Hepatocyte (in vitro differentiated cells): ENCODE data around the gene FMO2.

ENCODE experiments used
- EZH2 ChIP-seq: fragments of 200-600 bp; sonication (generic); IDR thresholded peaks from 2 replicates; pipeline ENCODE4 v1.6.1; 2016; ENCODE audit warnings: antibody characterized with exemption, mild to moderate bottlenecking, borderline replicate concordance
- TF ChIP-seq, protein P1 (sequence below): fragments of 200-600 bp; sonication (generic); IDR thresholded peaks from 2 replicates; pipeline ENCODE4 v1.5.1; 2016; ENCODE audit warnings: antibody characterized with exemption, mild to moderate bottlenecking; ENCODE audit not compliant: poor library complexity

DNA sequence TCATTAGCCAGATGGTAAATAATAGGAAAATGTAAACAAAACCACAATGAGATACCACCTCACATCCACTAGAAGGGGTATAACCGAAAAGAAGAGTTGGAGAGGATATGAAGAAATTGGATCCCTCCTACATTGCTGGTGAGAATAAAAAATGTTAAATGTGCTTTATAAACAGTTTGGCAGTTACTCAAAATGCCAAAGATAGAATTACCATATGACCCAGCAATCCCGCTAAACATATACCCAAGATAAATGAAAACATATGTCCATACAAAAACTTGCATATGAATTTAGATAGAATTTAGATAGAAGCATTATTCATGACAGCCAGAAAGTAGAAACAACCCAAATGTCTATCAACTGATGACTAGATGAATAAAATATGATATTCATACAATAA is 4.4 kb upstream of the FMO2 start:
- TF ChIP-seq, protein P1, sequence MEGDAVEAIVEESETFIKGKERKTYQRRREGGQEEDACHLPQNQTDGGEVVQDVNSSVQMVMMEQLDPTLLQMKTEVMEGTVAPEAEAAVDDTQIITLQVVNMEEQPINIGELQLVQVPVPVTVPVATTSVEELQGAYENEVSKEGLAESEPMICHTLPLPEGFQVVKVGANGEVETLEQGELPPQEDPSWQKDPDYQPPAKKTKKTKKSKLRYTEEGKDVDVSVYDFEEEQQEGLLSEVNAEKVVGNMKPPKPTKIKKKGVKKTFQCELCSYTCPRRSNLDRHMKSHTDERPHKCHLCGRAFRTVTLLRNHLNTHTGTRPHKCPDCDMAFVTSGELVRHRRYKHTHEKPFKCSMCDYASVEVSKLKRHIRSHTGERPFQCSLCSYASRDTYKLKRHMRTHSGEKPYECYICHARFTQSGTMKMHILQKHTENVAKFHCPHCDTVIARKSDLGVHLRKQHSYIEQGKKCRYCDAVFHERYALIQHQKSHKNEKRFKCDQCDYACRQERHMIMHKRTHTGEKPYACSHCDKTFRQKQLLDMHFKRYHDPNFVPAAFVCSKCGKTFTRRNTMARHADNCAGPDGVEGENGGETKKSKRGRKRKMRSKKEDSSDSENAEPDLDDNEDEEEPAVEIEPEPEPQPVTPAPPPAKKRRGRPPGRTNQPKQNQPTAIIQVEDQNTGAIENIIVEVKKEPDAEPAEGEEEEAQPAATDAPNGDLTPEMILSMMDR = no peak
- no peak for TF ChIP-seq EZH2
